GM12892 (cell line): ENCODE data around the gene MLH1.

Experiments
- POLR2A ChIP-seq: IDR thresholded peaks from 2 replicates; pipeline ENCODE4 v1.6.1; 2011; ENCODE audit warnings: low read depth, low read length, control low read depth
- POLR2AphosphoS5 ChIP-seq: IDR thresholded peaks from 2 replicates; pipeline ENCODE4 v1.6.1; 2011; ENCODE audit warnings: low read depth, low read length, control low read depth

DNA sequence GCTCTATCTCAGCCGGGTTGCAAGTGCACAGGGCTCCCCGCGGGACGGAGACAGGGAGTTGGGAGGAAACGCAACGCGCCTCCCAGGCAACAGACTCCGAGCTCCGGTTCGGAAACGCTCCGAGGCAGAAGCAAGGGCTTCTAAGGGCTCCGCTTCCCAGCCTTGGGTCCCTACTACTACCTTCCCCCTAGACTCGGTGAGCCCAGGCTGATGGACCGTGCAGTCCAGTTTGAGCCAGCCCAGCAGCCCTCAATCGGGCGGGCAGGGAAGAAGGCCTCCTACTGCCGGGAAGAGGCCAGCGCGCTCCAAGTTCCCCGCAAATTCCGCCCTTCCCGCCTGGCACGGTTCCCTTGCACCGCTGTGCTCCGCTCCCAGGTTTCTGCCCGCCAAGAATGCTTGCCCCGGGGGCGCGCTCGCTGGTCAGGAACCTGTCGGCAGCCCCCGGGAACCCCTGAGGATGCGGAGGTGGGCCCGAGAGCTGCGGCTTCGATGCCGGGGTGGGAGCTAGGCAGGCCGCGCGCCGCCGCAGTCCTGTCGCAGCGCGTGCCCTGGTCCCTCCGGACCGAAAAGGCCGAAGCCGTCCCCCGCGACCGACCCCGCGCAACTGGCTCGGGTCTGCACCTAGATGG, 49.2 kb upstream of the MLH1 start:
- TF ChIP-seq POLR2AphosphoS5 (no peak), POLR2A (no peak)
